Coronary artery (tissue), 2 donors: ENCODE results near the gene ASIC2.

Source experiments
- DNase-seq: peaks from one replicate; pipeline ENCODE4 v3.0.0-alpha.2; 2017; ENCODE audit warnings: low spot score
- H3K27ac ChIP-seq, 2 donors: fragments of 200-600 bp; sonication (generic); one replicate each; pipeline ENCODE4 v1.5.1; 2016 to 2019
- H3K4me3 ChIP-seq: fragments of 200-600 bp; sonication (generic); 2 replicates; pipeline ENCODE4 v1.5.1; 2016; ENCODE audit warnings: mild to moderate bottlenecking, moderate library complexity
- TF ChIP-seq, protein P1 (sequence below): fragments of 200-600 bp; sonication (generic); IDR thresholded peaks from one replicate; pipeline ENCODE4 v1.5.1; 2019; ENCODE audit warnings: antibody characterized with exemption

The ASIC2 gene

DNA sequence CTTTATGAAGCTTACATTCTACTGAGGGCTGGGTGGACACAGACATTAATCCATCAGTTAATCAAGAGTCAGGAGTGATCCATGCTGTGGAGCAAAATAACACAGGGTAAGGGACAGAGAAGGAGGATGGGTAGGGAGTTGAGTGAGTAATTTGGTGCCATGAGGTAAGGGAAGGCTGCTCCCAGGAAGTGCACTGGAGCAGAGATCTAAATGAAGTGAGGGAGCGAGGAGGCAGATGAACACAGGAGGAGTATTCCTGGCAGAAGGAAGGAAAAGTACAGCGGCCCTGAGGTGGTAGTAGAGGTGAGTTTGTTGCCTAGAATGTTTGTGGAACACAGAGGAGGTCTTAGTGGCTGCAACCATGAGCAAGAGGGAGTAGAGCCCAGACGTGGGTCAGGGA, 34.8 kb downstream of the ASIC2 start:
- TF ChIP-seq, protein P1, sequence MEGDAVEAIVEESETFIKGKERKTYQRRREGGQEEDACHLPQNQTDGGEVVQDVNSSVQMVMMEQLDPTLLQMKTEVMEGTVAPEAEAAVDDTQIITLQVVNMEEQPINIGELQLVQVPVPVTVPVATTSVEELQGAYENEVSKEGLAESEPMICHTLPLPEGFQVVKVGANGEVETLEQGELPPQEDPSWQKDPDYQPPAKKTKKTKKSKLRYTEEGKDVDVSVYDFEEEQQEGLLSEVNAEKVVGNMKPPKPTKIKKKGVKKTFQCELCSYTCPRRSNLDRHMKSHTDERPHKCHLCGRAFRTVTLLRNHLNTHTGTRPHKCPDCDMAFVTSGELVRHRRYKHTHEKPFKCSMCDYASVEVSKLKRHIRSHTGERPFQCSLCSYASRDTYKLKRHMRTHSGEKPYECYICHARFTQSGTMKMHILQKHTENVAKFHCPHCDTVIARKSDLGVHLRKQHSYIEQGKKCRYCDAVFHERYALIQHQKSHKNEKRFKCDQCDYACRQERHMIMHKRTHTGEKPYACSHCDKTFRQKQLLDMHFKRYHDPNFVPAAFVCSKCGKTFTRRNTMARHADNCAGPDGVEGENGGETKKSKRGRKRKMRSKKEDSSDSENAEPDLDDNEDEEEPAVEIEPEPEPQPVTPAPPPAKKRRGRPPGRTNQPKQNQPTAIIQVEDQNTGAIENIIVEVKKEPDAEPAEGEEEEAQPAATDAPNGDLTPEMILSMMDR = no peak
- no peak overlapping the region for H3K4me3 ChIP-seq
- no peak for DNase-seq
- no peak overlapping the region for H3K27ac ChIP-seq

- no peak overlapping the region for H3K4me3 ChIP-seq
- H3K27ac ChIP-seq = no peak overlapping the region
- DNase-seq = no peak
- TF ChIP-seq, protein P1 = no peak
These were observed 47.9 kb downstream of the ASIC2 start for GRCh38 chr17:33245183-33245582.

- H3K4me3 ChIP-seq = no peak overlapping the region
- DNase-seq = no peak
- TF ChIP-seq, protein P1 = no peak
- H3K27ac ChIP-seq = no peak overlapping the region
These were observed 49.4 kb downstream of the ASIC2 start for GRCh38 chr17:33243732-33244131.

GRCh38 chr17:33242375-33243124, 50.5 kb downstream of the ASIC2 start:
- TF ChIP-seq, protein P1 = no peak
- no peak overlapping the region for H3K4me3 ChIP-seq
- DNase-seq = no peak
- no peak overlapping the region for H3K27ac ChIP-seq

DNA sequence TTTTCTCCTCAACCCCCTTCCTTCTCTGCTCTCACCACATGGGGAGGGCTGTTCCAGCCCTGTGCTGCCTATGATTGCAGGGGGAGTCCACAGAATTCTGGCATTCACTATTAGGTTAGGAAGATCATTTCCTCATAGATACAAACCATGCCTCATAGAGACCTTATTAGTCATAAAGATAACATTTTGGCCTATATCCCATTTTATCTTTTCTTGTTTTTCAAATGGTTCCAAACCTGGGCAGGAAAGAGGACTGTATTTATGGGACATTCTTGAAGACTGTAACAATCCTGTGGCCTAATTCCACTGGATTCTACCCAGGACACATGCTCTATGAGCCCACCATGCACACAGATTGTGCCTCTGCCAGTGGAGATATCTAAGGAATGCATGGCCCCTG, 51.7 kb downstream of the ASIC2 start:
- Histone ChIP-seq H3K4me3 (no peak overlapping the region), H3K27ac (no peak overlapping the region)
- TF ChIP-seq, protein P1 = no peak
- no peak for DNase-seq

GRCh38 chr17:33240362-33240761, 52.7 kb downstream of the ASIC2 start:
- no peak for DNase-seq

GRCh38 chr17:33239702-33240101, 53.4 kb downstream of the ASIC2 start:
- Histone ChIP-seq H3K27ac (no peak overlapping the region), H3K4me3 (no peak overlapping the region)
- DNase-seq = no peak
- TF ChIP-seq, protein P1 = no peak

More at GRCh38 chr17:33240362-33240761, 52.7 kb downstream of the ASIC2 start:
- H3K27ac ChIP-seq = no peak overlapping the region
- no peak overlapping the region for H3K4me3 ChIP-seq
- TF ChIP-seq, protein P1 = no peak
